Breast epithelium (tissue), 3 donors: ENCODE results near the gene TMEFF1.

ENCODE experiments used
- POLR2AphosphoS5 ChIP-seq, 3 donors: sonication (generic); formaldehyde crosslinking; IDR thresholded peaks; one replicate each; pipeline ENCODE4 v1.6.1; 2017; ENCODE audit warnings: antibody characterized with exemption in 3 of 3
- TF ChIP-seq, protein P1 (sequence below), 3 donors: fragments of 450-650 bp; IDR thresholded peaks; one replicate each; pipeline ENCODE4 v1.5.1; 2016 to 2017; ENCODE audit warnings: antibody characterized with exemption in 3 of 3, mild to moderate bottlenecking in 3 of 3, moderate library complexity in 3 of 3

- TF ChIP-seq, protein P1, sequence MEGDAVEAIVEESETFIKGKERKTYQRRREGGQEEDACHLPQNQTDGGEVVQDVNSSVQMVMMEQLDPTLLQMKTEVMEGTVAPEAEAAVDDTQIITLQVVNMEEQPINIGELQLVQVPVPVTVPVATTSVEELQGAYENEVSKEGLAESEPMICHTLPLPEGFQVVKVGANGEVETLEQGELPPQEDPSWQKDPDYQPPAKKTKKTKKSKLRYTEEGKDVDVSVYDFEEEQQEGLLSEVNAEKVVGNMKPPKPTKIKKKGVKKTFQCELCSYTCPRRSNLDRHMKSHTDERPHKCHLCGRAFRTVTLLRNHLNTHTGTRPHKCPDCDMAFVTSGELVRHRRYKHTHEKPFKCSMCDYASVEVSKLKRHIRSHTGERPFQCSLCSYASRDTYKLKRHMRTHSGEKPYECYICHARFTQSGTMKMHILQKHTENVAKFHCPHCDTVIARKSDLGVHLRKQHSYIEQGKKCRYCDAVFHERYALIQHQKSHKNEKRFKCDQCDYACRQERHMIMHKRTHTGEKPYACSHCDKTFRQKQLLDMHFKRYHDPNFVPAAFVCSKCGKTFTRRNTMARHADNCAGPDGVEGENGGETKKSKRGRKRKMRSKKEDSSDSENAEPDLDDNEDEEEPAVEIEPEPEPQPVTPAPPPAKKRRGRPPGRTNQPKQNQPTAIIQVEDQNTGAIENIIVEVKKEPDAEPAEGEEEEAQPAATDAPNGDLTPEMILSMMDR (IDR thresholded peaks at IDR 0.05), result no peak
- TF ChIP-seq POLR2AphosphoS5 (IDR thresholded peaks at IDR 0.05), result no peak
Measured at GRCh38 chr9:100575765-100576386, 102.9 kb downstream of the TMEFF1 start.
